Esophagus squamous epithelium (tissue), 4 donors: ENCODE data around the gene COL4A1.

Experiments
- POLR2A ChIP-seq, 4 donors: fragments of 450-650 bp; IDR thresholded peaks; one replicate each; pipeline ENCODE4 v1.6.1; 2017; ENCODE audit warnings: antibody characterized with exemption in 4 of 4, mild to moderate bottlenecking in 4 of 4, moderate library complexity in 3 of 4
- TF ChIP-seq, protein P1 (sequence below), 6 experiments: fragments of 450-650 bp in 4 of 6; fragments of 200-600 bp in 2 of 6; sonication (generic) in 2 of 6; IDR thresholded peaks; one replicate each; pipeline ENCODE4 v1.5.1; 2016 to 2019; ENCODE audit warnings: antibody characterized with exemption in 6 of 6, mild to moderate bottlenecking in 4 of 6, moderate library complexity in 4 of 6

DNA sequence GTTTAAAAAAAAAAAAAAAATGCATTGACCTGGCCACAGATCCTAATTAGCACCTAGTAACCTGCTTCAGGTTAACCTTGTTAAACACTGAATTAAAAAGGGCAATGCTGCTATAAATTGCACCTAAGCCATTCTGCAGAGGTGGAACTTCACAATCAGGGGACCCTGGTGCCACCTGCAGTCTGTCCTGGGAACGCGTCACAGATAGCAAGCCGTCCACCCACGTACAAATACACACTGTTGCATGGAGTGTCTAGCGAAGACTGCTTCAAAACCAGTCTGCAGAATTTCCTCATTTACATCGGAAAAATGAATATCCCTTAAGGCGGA lies 169.3 kb downstream of the COL4A1 start:
- TF ChIP-seq, protein P1, sequence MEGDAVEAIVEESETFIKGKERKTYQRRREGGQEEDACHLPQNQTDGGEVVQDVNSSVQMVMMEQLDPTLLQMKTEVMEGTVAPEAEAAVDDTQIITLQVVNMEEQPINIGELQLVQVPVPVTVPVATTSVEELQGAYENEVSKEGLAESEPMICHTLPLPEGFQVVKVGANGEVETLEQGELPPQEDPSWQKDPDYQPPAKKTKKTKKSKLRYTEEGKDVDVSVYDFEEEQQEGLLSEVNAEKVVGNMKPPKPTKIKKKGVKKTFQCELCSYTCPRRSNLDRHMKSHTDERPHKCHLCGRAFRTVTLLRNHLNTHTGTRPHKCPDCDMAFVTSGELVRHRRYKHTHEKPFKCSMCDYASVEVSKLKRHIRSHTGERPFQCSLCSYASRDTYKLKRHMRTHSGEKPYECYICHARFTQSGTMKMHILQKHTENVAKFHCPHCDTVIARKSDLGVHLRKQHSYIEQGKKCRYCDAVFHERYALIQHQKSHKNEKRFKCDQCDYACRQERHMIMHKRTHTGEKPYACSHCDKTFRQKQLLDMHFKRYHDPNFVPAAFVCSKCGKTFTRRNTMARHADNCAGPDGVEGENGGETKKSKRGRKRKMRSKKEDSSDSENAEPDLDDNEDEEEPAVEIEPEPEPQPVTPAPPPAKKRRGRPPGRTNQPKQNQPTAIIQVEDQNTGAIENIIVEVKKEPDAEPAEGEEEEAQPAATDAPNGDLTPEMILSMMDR (IDR thresholded peaks at IDR 0.05): peak in 3 of 6 experiments; percentile 18 to 29 (median 26)
- TF ChIP-seq POLR2A (IDR thresholded peaks at IDR 0.05): no peak
